IMR-90 (cell line): ENCODE results near the gene PPY. TPM values are rescaled to one million over a fixed set of nuclear protein-coding genes. Genes with fewer than 3 reads are reported as not detected.

Experiments
- ATAC-seq: fragments of 200-7000 bp; cut with Tn5 transposase; 2 replicates; pipeline ENCODE4 v1.9.1; 2020; ENCODE audit warnings: low read depth, mild to moderate bottlenecking, moderate library complexity
- BruUV-seq: library from RNA; stranded (reverse); fragments of 400-500 nt; replicated peaks from 2 replicates; lab custom pipeline; 2021; lab: Mats Ljungman, UMichigan
- CTCF ChIA-PET: fragments of 300-600 bp; formaldehyde crosslinking; extraction: SDS; loops from one replicate; lab custom pipeline; 2021; ENCODE audit warnings: antibody characterized with exemption; lab: Yijun Ruan, JAX
- POLR2A ChIA-PET: fragments of 300-600 bp; sonication (Branson Sonifier 250); formaldehyde crosslinking; loops from one replicate; lab custom pipeline; 2022; ENCODE audit warnings: antibody characterized with exemption; ENCODE audit not compliant: unreplicated experiment; lab: Charles Lee
- DNase-seq: peaks from one replicate; pipeline ENCODE4 v3.0.0; 2013
- H2AFZ ChIP-seq: replicated peaks from 2 replicates; pipeline ENCODE3; 2013; ENCODE audit warnings: low read length, mild to moderate bottlenecking; ENCODE audit not compliant: poor library complexity
- H2AK5ac ChIP-seq: 2 replicates; pipeline ENCODE4 v1.6.1; 2013; ENCODE audit warnings: low read depth, low read length, inconsistent platforms
- H2AK9ac ChIP-seq: replicated peaks from 2 replicates; pipeline ENCODE3; 2013; ENCODE audit warnings: mild to moderate bottlenecking, low read depth, low read length, moderate library complexity; ENCODE audit not compliant: poor library complexity
- H2BK120ac ChIP-seq: 2 replicates; pipeline ENCODE4 v1.6.1; 2013; ENCODE audit warnings: low read depth, low read length, inconsistent platforms
- H2BK15ac ChIP-seq: 3 replicates; pipeline ENCODE4 v1.6.1; 2013; ENCODE audit warnings: low read depth, low read length, inconsistent platforms
- H2BK20ac ChIP-seq: 2 replicates; pipeline ENCODE4 v1.6.1; 2013; ENCODE audit warnings: low read depth, mild to moderate bottlenecking, inconsistent platforms, low read length, moderate library complexity
- H2BK5ac ChIP-seq: 2 replicates; pipeline ENCODE4 v1.6.1; 2013; ENCODE audit warnings: mild to moderate bottlenecking, low read depth, low read length, inconsistent platforms; ENCODE audit not compliant: poor library complexity, severe bottlenecking
- H3K14ac ChIP-seq: replicated peaks from 2 replicates; pipeline ENCODE4 v1.6.1; 2013; ENCODE audit warnings: low read depth, low read length, inconsistent platforms
- H3K18ac ChIP-seq: 2 replicates; pipeline ENCODE4 v1.6.1; 2013; ENCODE audit warnings: low read depth, low read length, control low read depth
- H3K23ac ChIP-seq: 2 replicates; pipeline ENCODE4 v1.6.1; 2013; ENCODE audit warnings: low read depth, low read length, inconsistent platforms
- H3K27ac ChIP-seq: 2 replicates; pipeline ENCODE4 v1.5.1; 2013; ENCODE audit warnings: mild to moderate bottlenecking, control low read depth, low read length; ENCODE audit not compliant: insufficient read depth
- H3K27me3 ChIP-seq: 2 replicates; pipeline ENCODE4 v1.6.1; 2013; ENCODE audit warnings: low read length; ENCODE audit not compliant: control insufficient read depth, insufficient read depth
- H3K36me3 ChIP-seq: 2 replicates; pipeline ENCODE4 v1.6.1; 2013; ENCODE audit warnings: low read length, mixed read lengths; ENCODE audit not compliant: control insufficient read depth, insufficient read depth
- H3K4ac ChIP-seq: 2 replicates; pipeline ENCODE4 v1.6.1; 2013; ENCODE audit warnings: low read depth, low read length, inconsistent platforms
- H3K4me1 ChIP-seq: 2 replicates; pipeline ENCODE4 v1.6.1; 2013; ENCODE audit warnings: low read length, mixed read lengths; ENCODE audit not compliant: control insufficient read depth, insufficient read depth
- H3K4me2 ChIP-seq: 2 replicates; pipeline ENCODE4 v1.6.1; 2013; ENCODE audit warnings: low read depth, mild to moderate bottlenecking, control low read depth, low read length, moderate library complexity
- H3K4me3 ChIP-seq: 2 replicates; pipeline ENCODE4 v1.5.1; 2013; ENCODE audit warnings: low read depth, mild to moderate bottlenecking, control low read depth, low read length, moderate library complexity; ENCODE audit not compliant: insufficient read depth
- H3K56ac ChIP-seq: 2 replicates; pipeline ENCODE4 v1.6.1; 2013; ENCODE audit warnings: low read length, inconsistent platforms; ENCODE audit not compliant: insufficient read depth; ENCODE audit errors: extremely low read depth
- H3K79me1 ChIP-seq, 2 experiments: 2 replicates each; pipeline ENCODE4 v1.6.1; 2013; ENCODE audit warnings: low read length in 2 of 2, inconsistent platforms in 1 of 2, low read depth in 1 of 2
- H3K9ac ChIP-seq: 2 replicates; pipeline ENCODE4 v1.6.1; 2013; ENCODE audit warnings: low read depth, low read length, control low read depth
- H3K9me1 ChIP-seq: 2 replicates; pipeline ENCODE4 v1.6.1; 2013; ENCODE audit warnings: low read length, inconsistent platforms; ENCODE audit not compliant: insufficient read depth
- H3K9me3 ChIP-seq: 2 replicates; pipeline ENCODE4 v1.6.1; 2013; ENCODE audit warnings: low read length; ENCODE audit not compliant: control insufficient read depth, insufficient read depth
- H4K20me1 ChIP-seq: 2 replicates; pipeline ENCODE4 v1.6.1; 2013; ENCODE audit warnings: low read length, inconsistent platforms; ENCODE audit not compliant: insufficient read depth
- H4K5ac ChIP-seq: 2 replicates; pipeline ENCODE4 v1.6.1; 2013; ENCODE audit warnings: mild to moderate bottlenecking, low read depth, low read length, control low read depth
- H4K8ac ChIP-seq, 2 experiments: 2 replicates each; pipeline ENCODE4 v1.6.1; 2013; ENCODE audit warnings: low read depth in 2 of 2, low read length in 2 of 2, control low read depth in 1 of 2, inconsistent platforms in 1 of 2
- H4K91ac ChIP-seq: 2 replicates; pipeline ENCODE4 v1.6.1; 2013; ENCODE audit warnings: low read depth, low read length, inconsistent platforms; ENCODE audit not compliant: insufficient read depth
- CEBPB ChIP-seq: IDR thresholded peaks from 2 replicates; pipeline ENCODE4 v1.6.1; 2012; ENCODE audit warnings: low read depth, low read length, improper control_type of control experiment
- CTCF ChIP-seq: conservative IDR thresholded peaks from 2 replicates; pipeline ENCODE4 v1.5.1; 2012; ENCODE audit warnings: mild to moderate bottlenecking, low read depth, low read length, improper control_type of control experiment
- ELK1 ChIP-seq: fragments of 150-350 bp; IDR thresholded peaks from 2 replicates; pipeline ENCODE4 v1.6.1; 2016; ENCODE audit warnings: low read depth, mild to moderate bottlenecking, low read length, moderate library complexity, borderline replicate concordance
- POLR2A ChIP-seq: IDR thresholded peaks from 2 replicates; pipeline ENCODE4 v1.6.1; 2012; ENCODE audit warnings: mild to moderate bottlenecking, low read depth, low read length
- WGBS, 2 experiments: methylation state at CpG; one replicate each; pipeline versions ENCODE4 v1.1.5 to v1.1.7; 2013; ENCODE audit warnings: missing lambda C conversion rate in 2 of 2; ENCODE audit not compliant: insufficient read length in 1 of 2; ENCODE audit errors: extremely low coverage in 2 of 2; 5-methylcytosine and 5-hydroxymethylcytosine counted together
- dilution Hi-C: fragments of 300-500 bp; cut with HindIII; formaldehyde crosslinking; loops from one replicate; pipeline ENCODE4 v1.14.3; 2018; ENCODE audit warnings: low sequenced_read_pairs; ENCODE audit not compliant: unreplicated experiment
- in situ Hi-C: fragments of 300-500 bp; cut with MboI; formaldehyde crosslinking; loops from 3 replicates; pipeline ENCODE4 v1.14.3; 2019; ENCODE audit warnings: low sequenced_read_pairs, inconsistent platforms, mixed read lengths
- intact Hi-C: fragments of 100-400 bp; cut with micrococcal nuclease; formaldehyde crosslinking; loops from 2 replicates; pipeline ENCODE4 v1.10.0; 2022
- polyA plus RNA-seq, 3 experiments: library from polyadenylated mRNA; depleted of rRNA; stranded (reverse); fragments of >200 nt; gene quantifications; 2 replicates each; pipeline ENCODE4 v1.2.3, GENCODE V29; 2012; ENCODE audit warnings: low replicate concordance in 1 of 3
- total RNA-seq: library from RNA; depleted of rRNA; stranded (reverse); fragments of >200 nt; gene quantifications from 2 replicates; pipeline ENCODE4 v1.2.3, GENCODE V29; 2012

The PPY gene
- total and polyA plus RNA-seq, 2 of the 4 experiments (the other 2 are of a cell fraction), result not detected

- H3K14ac ChIP-seq, result no peak overlapping the region
- intact Hi-C loops, result no loop called here
- no peak overlapping the region for H3K4ac ChIP-seq
- H3K36me3 ChIP-seq, result no peaks in the 10 kb centered on the region
- H4K5ac ChIP-seq, result no peak overlapping the region
- no peak overlapping the region for H3K27ac ChIP-seq
- no peak overlapping the region for H3K9ac ChIP-seq
- in situ Hi-C loops, result no loop called here
- peaks cover 71% of the 10 kb centered on the region for H3K27me3 ChIP-seq
- BruUV-seq, result no TSS peak
- no peak overlapping the region for H2BK120ac ChIP-seq
- no peak overlapping the region for H2AK9ac ChIP-seq
- 80% methylated on average over 1 of the region's 4 CpGs; no CpG with 5 or more reads in 1 of the 2 experiments for WGBS, 2 experiments
- no peak for DNase-seq
- H4K8ac ChIP-seq, result no peak overlapping the region
- no peak overlapping the region for H3K56ac ChIP-seq
- ATAC-seq, result no peak
- H4K91ac ChIP-seq, result no peak overlapping the region
- H3K4me1 ChIP-seq, result no peaks in the 10 kb centered on the region
- dilution Hi-C loops, result no loop called here
- no peak overlapping the region for H3K4me3 ChIP-seq
- no peak overlapping the region for H2AFZ ChIP-seq
- POLR2A ChIA-PET, result no interaction called here
- H2AK5ac ChIP-seq, result no peak overlapping the region
- no peak overlapping the region for H3K18ac ChIP-seq
- H2BK20ac ChIP-seq, result no peak overlapping the region
- H3K9me3 ChIP-seq, result peaks cover 3% of the 10 kb centered on the region; the same call in 1 of the 2 replicates
- H3K23ac ChIP-seq, result no peak overlapping the region
- no peak overlapping the region for H2BK5ac ChIP-seq
- H3K4me2 ChIP-seq, result no peak overlapping the region
- H3K79me1 ChIP-seq, result no peaks in the 10 kb centered on the region
- no peak overlapping the region for H2BK15ac ChIP-seq
- CTCF ChIA-PET, result no interaction called here
- TF ChIP-seq ELK1, result no peak
- TF ChIP-seq CEBPB, result no peak
- no peak for TF ChIP-seq POLR2A
- no peak for TF ChIP-seq CTCF
- H3K9me1 ChIP-seq, result no peaks in the 10 kb centered on the region
- H4K20me1 ChIP-seq, result 0 out of 2 replicates have a peak, but pooled peaks cover 6% of the 10 kb centered on the region
These were observed 9.5 kb upstream of the PPY start for GRCh38 chr17:43951750-43952149.
